Measurements from ENCODE around the gene ARHGAP25.

DNA sequence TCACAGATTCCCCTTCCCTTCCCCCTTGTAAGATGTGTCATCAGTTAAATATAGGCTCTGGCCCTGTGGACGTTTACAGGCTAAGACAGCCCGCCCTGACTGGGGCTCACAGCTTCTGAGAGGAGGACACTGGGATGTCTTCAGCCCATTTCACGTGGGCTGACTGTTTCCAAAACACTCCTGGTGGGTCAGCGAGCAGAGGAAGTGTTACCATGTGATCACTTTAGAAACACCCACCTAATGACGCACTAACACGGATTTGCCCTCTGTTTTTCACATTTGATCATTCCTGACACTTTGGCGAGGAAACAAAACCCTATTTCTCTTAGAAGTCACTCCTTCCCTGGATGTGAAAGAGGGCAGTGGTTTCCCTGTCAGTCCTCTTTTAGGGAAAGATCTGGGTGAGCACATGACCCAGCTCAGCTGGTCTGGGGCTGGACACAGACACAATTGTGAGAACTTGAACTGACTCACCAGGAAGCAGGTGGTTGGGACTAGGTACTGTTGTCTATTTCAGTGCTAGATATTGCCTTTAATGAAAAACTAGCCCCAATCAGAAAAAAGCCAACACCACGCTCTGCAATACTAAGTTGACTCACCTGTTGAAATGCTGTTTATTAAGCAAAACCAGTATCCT lies 97.7 kb downstream of the ARHGAP25 start:
- no peak for TF ChIP-seq CTCF (IDR thresholded peaks at IDR 0.05; ENCODE audit: insufficient read depth, low read length, poor library complexity, severe bottlenecking)
- TF ChIP-seq EZH2phosphoT487 (conservative IDR thresholded peaks at IDR 0.05; ENCODE audit: low read length): no peak

Data from SU-DHL-6 (cell line).